Vagina (tissue), 2 donors: ENCODE measurements around the gene SBK2.

Experiments used
- POLR2A ChIP-seq, 2 donors: fragments of 450-650 bp; IDR thresholded peaks; one replicate each; pipeline ENCODE4 v1.6.1; 2017; ENCODE audit warnings: antibody characterized with exemption in 2 of 2, mild to moderate bottlenecking in 2 of 2, moderate library complexity in 2 of 2
- TF ChIP-seq, protein P1 (sequence below), 3 experiments: fragments of 450-650 bp in 2 of 3; fragments of 200-600 bp in 1 of 3; sonication (generic) in 1 of 3; IDR thresholded peaks; one replicate each; pipeline ENCODE4 v1.5.1; 2017 to 2019; ENCODE audit warnings: antibody characterized with exemption in 3 of 3, mild to moderate bottlenecking in 2 of 3, moderate library complexity in 2 of 3

DNA sequence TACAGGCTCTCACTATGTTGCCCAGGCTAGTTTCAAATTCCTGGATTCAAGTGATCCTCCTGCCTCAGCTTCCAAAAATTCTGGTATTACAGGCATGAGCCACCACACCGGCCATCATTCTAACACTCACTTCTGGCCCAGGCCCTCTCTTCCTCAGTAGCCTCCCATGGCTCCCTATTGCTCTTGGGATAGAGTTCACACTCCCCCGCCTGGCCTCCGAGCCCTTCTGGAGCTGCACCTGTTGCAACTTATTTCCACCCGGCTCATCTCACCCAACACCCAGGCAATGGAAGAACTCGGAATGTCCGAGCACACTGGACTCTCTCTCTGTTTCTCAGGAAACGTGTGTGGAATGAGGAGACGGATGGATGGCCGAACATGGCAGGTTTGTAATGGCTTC lies 17.4 kb upstream of the SBK2 start:
- TF ChIP-seq, protein P1, sequence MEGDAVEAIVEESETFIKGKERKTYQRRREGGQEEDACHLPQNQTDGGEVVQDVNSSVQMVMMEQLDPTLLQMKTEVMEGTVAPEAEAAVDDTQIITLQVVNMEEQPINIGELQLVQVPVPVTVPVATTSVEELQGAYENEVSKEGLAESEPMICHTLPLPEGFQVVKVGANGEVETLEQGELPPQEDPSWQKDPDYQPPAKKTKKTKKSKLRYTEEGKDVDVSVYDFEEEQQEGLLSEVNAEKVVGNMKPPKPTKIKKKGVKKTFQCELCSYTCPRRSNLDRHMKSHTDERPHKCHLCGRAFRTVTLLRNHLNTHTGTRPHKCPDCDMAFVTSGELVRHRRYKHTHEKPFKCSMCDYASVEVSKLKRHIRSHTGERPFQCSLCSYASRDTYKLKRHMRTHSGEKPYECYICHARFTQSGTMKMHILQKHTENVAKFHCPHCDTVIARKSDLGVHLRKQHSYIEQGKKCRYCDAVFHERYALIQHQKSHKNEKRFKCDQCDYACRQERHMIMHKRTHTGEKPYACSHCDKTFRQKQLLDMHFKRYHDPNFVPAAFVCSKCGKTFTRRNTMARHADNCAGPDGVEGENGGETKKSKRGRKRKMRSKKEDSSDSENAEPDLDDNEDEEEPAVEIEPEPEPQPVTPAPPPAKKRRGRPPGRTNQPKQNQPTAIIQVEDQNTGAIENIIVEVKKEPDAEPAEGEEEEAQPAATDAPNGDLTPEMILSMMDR (IDR thresholded peaks at IDR 0.05): no peak
- no peak for TF ChIP-seq POLR2A (IDR thresholded peaks at IDR 0.05)
